Putamen (tissue), 1 donor: ENCODE measurements around the gene PPM1E.
A peak's percentile ranks its signal among the peaks of the same experiment; 100 is the strongest.
"Not testable (repeated sequence)": the region's sequence is repeated elsewhere in the genome, so short reads cannot be mapped to it uniquely, and the experiment has no call there.

ENCODE experiments used
- DNase-seq: peaks from one replicate; pipeline ENCODE4 v3.0.0-alpha.2; 2016; ENCODE audit warnings: low spot score

PPM1E gene

GRCh38 chr17:58947824-58948223 lies 192.2 kb downstream of the PPM1E start:
- no peak for DNase-seq

GRCh38 chr17:58954358-58954757 lies 198.7 kb downstream of the PPM1E start:
- DNase-seq: not testable (repeated sequence)

- DNase-seq: no peak
These were observed 201.5 kb downstream of the PPM1E start for GRCh38 chr17:58956997-58957724.

- DNase-seq: not testable (repeated sequence)
These were observed 202.0 kb downstream of the PPM1E start for GRCh38 chr17:58957725-58958073.

GRCh38 chr17:58960068-58960467 lies 204.4 kb downstream of the PPM1E start:
- DNase-seq: peak; percentile 8

GRCh38 chr17:58965221-58965620 lies 209.6 kb downstream of the PPM1E start:
- DNase-seq: no peak

GRCh38 chr17:58966208-58966607 lies 210.6 kb downstream of the PPM1E start:
- no peak for DNase-seq

- no peak for DNase-seq
These were observed 212.9 kb downstream of the PPM1E start for GRCh38 chr17:58968426-58969061.

GRCh38 chr17:58969156-58969555 lies 213.5 kb downstream of the PPM1E start:
- DNase-seq: no peak

GRCh38 chr17:58969612-58970011 lies 214.0 kb downstream of the PPM1E start:
- no peak for DNase-seq

GRCh38 chr17:58970609-58971450 lies 215.2 kb downstream of the PPM1E start:
- no peak for DNase-seq

- no peak for DNase-seq
These were observed 218.7 kb downstream of the PPM1E start for GRCh38 chr17:58974354-58974753.

GRCh38 chr17:58976541-58976940 lies 220.9 kb downstream of the PPM1E start:
- DNase-seq: no peak

- DNase-seq: no peak
These were observed 225.2 kb downstream of the PPM1E start for GRCh38 chr17:58980706-58981481.

GRCh38 chr17:58982626-58983025 lies 227.0 kb downstream of the PPM1E start:
- no peak for DNase-seq

- DNase-seq: no peak
These were observed 229.7 kb downstream of the PPM1E start for GRCh38 chr17:58985367-58985766.

GRCh38 chr17:58985971-58986370 lies 230.3 kb downstream of the PPM1E start:
- no peak for DNase-seq

- DNase-seq: no peak
These were observed 234.0 kb downstream of the PPM1E start for GRCh38 chr17:58989629-58990028.

GRCh38 chr17:58991718-58992331 lies 236.2 kb downstream of the PPM1E start:
- DNase-seq: no peak

- DNase-seq: no peak
These were observed 237.7 kb downstream of the PPM1E start for GRCh38 chr17:58993311-58993710.

- no peak for DNase-seq
These were observed 239.7 kb downstream of the PPM1E start for GRCh38 chr17:58995247-58995940.
